HepG2 (cell line): ENCODE results near the gene WNT1. TPM values are rescaled to one million over a fixed set of nuclear protein-coding genes. Genes with fewer than 3 reads are reported as not detected.
A peak's percentile ranks its signal among the peaks of the same experiment; 100 is the strongest.

Source experiments
- ATAC-seq: fragments of 200-7000 bp; cut with Tn5 transposase; 3 replicates; pipeline ENCODE4 v1.9.1; 2020; ENCODE audit warnings: mild to moderate bottlenecking, moderate library complexity
- BruUV-seq: library from RNA; stranded (reverse); fragments of 400-500 nt; replicated peaks from 2 replicates; lab custom pipeline; 2021; lab: Mats Ljungman, UMichigan
- CTCF ChIA-PET: fragments of 300-600 bp; formaldehyde crosslinking; extraction: SDS; loops from one replicate; lab custom pipeline; 2021; ENCODE audit warnings: low total read pairs, inconsistent platforms, low intra/inter-chr PET ratio; lab: Yijun Ruan, JAX
- POLR2A ChIA-PET: fragments of 350-600 bp; sonication (Branson Sonifier 250); formaldehyde crosslinking; loops from one replicate; lab custom pipeline; 2020; ENCODE audit warnings: antibody characterized with exemption, inconsistent platforms; lab: Yijun Ruan, JAX
- DNase-seq: peaks from one replicate; pipeline ENCODE4 v3.0.0-alpha.2; 2015; ENCODE audit warnings: low spot score
- FAIRE-seq: peaks from 3 replicates; lab custom pipeline; 2011; peaks lifted over from hg19 to GRCh38; lab: Jason Lieb, UNC
- H2AFZ ChIP-seq: one replicate; pipeline ENCODE4 v1.6.1; 2011; ENCODE audit warnings: low read length, inconsistent platforms
- H3K27ac ChIP-seq: fragments of 300-600 bp; 3 replicates; pipeline ENCODE4 v1.8.0; 2011; ENCODE audit warnings: mixed run types, mild to moderate bottlenecking, mixed read lengths, low read length, inconsistent platforms; ENCODE audit not compliant: insufficient read depth; ENCODE audit errors: extremely low read length
- H3K27me3 ChIP-seq, 2 experiments: fragments of 200-600 bp in 1 of 2; 2 replicates in 1 of 2; 3 replicates in 1 of 2; pipeline versions ENCODE4 v1.6.0 to v1.8.0; 2011; ENCODE audit warnings: low read length in 2 of 2, mild to moderate bottlenecking in 2 of 2, moderate library complexity in 2 of 2, inconsistent platforms in 1 of 2; ENCODE audit not compliant: insufficient read depth in 2 of 2, control insufficient read depth in 1 of 2
- H3K36me3 ChIP-seq, 2 experiments: fragments of 200-600 bp in 1 of 2; replicated peaks in 1 of 2; 2 replicates in 1 of 2; 3 replicates in 1 of 2; pipeline versions ENCODE4 v1.5.1 to v1.8.0; 2011; ENCODE audit warnings: low read length in 2 of 2, inconsistent platforms in 1 of 2; ENCODE audit not compliant: insufficient read depth in 2 of 2, control insufficient read depth in 1 of 2
- H3K4me1 ChIP-seq: 2 replicates; pipeline ENCODE4 v1.5.1; 2012; ENCODE audit warnings: low read length, inconsistent platforms; ENCODE audit not compliant: insufficient read depth
- H3K4me2 ChIP-seq: 2 replicates; pipeline ENCODE4 v1.6.0; 2011; ENCODE audit warnings: low read depth, low read length, inconsistent platforms
- H3K4me3 ChIP-seq, 3 experiments: fragments of 200-600 bp in 1 of 3; sonication (generic), shearing (Covaris generic) in 1 of 3; replicated peaks in 1 of 3; 2 replicates each; pipeline ENCODE4 v1.5.1; 2011 to 2016; ENCODE audit warnings: low read length in 3 of 3, inconsistent platforms in 2 of 3, low read depth in 2 of 3, mild to moderate bottlenecking in 2 of 3, control low read depth in 1 of 3, mixed read lengths in 1 of 3; ENCODE audit not compliant: insufficient read depth in 1 of 3
- H3K79me2 ChIP-seq: one replicate; pipeline ENCODE4 v1.6.1; 2011; ENCODE audit warnings: low read length, inconsistent platforms; ENCODE audit not compliant: insufficient read depth
- H3K9ac ChIP-seq: 2 replicates; pipeline ENCODE4 v1.6.0; 2011; ENCODE audit warnings: mild to moderate bottlenecking, low read depth, low read length, inconsistent platforms; ENCODE audit not compliant: insufficient read depth
- H3K9me3 ChIP-seq: 2 replicates; pipeline ENCODE4 v1.5.1; 2012; ENCODE audit warnings: mild to moderate bottlenecking, low read length
- H4K20me1 ChIP-seq: 2 replicates; pipeline ENCODE4 v1.6.0; 2011; ENCODE audit warnings: inconsistent platforms, mild to moderate bottlenecking, low read length, moderate library complexity; ENCODE audit not compliant: insufficient read depth
- EZH2 ChIP-seq: conservative IDR thresholded peaks from 2 replicates; pipeline ENCODE4 v1.6.1; 2012; ENCODE audit warnings: mild to moderate bottlenecking, low read depth, low read length, moderate library complexity
- MEIS2 ChIP-seq: sonication (generic); formaldehyde crosslinking; IDR thresholded peaks from 2 replicates; pipeline ENCODE4 v1.9.0; 2021; ENCODE audit warnings: mild to moderate bottlenecking, missing genetic modification reagents
- MTF2 ChIP-seq: sonication (generic); formaldehyde crosslinking; IDR thresholded peaks from 2 replicates; pipeline ENCODE4 v1.5.0; 2020; ENCODE audit warnings: missing genetic modification reagents, borderline replicate concordance
- NRL ChIP-seq: sonication (generic); formaldehyde crosslinking; IDR thresholded peaks from 2 replicates; pipeline ENCODE4 v1.5.0; 2020; ENCODE audit warnings: missing genetic modification reagents, mild to moderate bottlenecking, moderate library complexity, borderline replicate concordance
- ZNF205 ChIP-seq: IDR thresholded peaks from 2 replicates; pipeline ENCODE4 v1.6.1; 2018; ENCODE audit warnings: missing biosample characterization, missing genetic modification reagents
- ZNF317 ChIP-seq: sonication (generic); formaldehyde crosslinking; IDR thresholded peaks from 2 replicates; pipeline ENCODE4 v1.5.0; 2020; ENCODE audit warnings: mild to moderate bottlenecking, missing genetic modification reagents
- WGBS: methylation state at CpG from one replicate; pipeline ENCODE4 v1.1.6; 2017; ENCODE audit warnings: low lambda C conversion rate; 5-methylcytosine and 5-hydroxymethylcytosine counted together
- in situ Hi-C: cut with HindIII; loops from 2 replicates; pipeline ENCODE4 v1.10.0; 2017; ENCODE audit warnings: low pct_unique_long_range_greater_than_20kb; ENCODE audit not compliant: extremely low pct_ligation_motif_present
- intact Hi-C: fragments of 100-400 bp; cut with micrococcal nuclease; formaldehyde crosslinking; loops from one replicate; pipeline ENCODE4 v1.10.0; 2022; ENCODE audit not compliant: unreplicated experiment
- polyA plus RNA-seq, 8 experiments: library from polyadenylated mRNA; depleted of rRNA in 3 of 8; stranded (reverse) in 7 of 8; unstranded in 1 of 8; fragments of >200 nt; fragmentation: Illumina TruSeq in 4 of 8; extraction: Trizol in 4 of 8; gene quantifications; 2 replicates each; pipeline versions ENCODE4 v1.2.1 to v1.2.3, GENCODE V29; 2011 to 2016; ENCODE audit warnings: low read depth in 4 of 8, missing spikeins in 1 of 8, mixed read lengths in 1 of 8; ENCODE audit not compliant: insufficient read depth in 1 of 8
- total RNA-seq, 5 experiments: library from RNA; depleted of rRNA; stranded (reverse); fragments of >200 nt; fragmentation: Illumina TruSeq; extraction: Trizol; gene quantifications; 2 replicates each; pipeline ENCODE4 v1.2.3, GENCODE V29; 2016; ENCODE audit warnings: low read depth in 1 of 5

Gene WNT1
- total and polyA plus RNA-seq, 2 of the 13 experiments (the other 11 are each of a cell fraction or from before 2014, with no cell fraction given) = not detected

- no peak for DNase-seq
- ChIA-PET CTCF (no interaction called here), POLR2A (no interaction called here)
- peak; percentile 20; the same call in 2 of the 3 replicates for ATAC-seq
- Histone ChIP-seq H3K27me3 (peaks cover 27 to 75% of the 10 kb centered on the region in 2 experiments), H3K79me2 (no peaks in the 10 kb centered on the region)
- TF ChIP-seq MTF2 (CRISPR knock-in tag) = 0 out of 2 replicates have a peak, but pooled peaks have one; percentile 45
- TF ChIP-seq MEIS2 (CRISPR knock-in tag) = no peak
- no peak for TF ChIP-seq ZNF317 (CRISPR knock-in tag)
- 0 out of 2 replicates have a peak, but pooled peaks have one; percentile 36 for TF ChIP-seq ZNF205 (CRISPR knock-in tag)
- 0 out of 2 replicates have a peak, but pooled peaks have one; percentile 5 for TF ChIP-seq NRL (CRISPR knock-in tag)
- TF ChIP-seq EZH2 = peak; percentile 93
- TF ChIP-seq, all 625 proteins: peak for 4
- peak overlapping the region; percentile 25 to 69 (median 44); a peak in 5 of 6 replicates for H3K4me3 ChIP-seq
- in situ Hi-C loops = no loop called here
- no peaks in the 10 kb centered on the region for H3K9me3 ChIP-seq
- WGBS = 8% methylated on average over 10 of the region's 45 CpGs
- no peak overlapping the region for H3K9ac ChIP-seq
- FAIRE-seq = no peak
- peak overlapping the region; percentile 70 for H3K4me2 ChIP-seq
- no peak overlapping the region for H2AFZ ChIP-seq
- no peak overlapping the region for H3K27ac ChIP-seq
- H4K20me1 ChIP-seq = no peaks in the 10 kb centered on the region; the same call in 1 of the 2 replicates
- no peaks in the 10 kb centered on the region for H3K36me3 ChIP-seq
- peaks cover 52% of the 10 kb centered on the region for H3K4me1 ChIP-seq
- intact Hi-C loops = no loop called here
- BruUV-seq = no TSS peak
These were observed 849 bp downstream of the WNT1 start for GRCh38 chr12:48978741-48979601.
